B cell (primary cell): ENCODE data around the gene TBC1D22B. TPM values are rescaled to one million over a fixed set of nuclear protein-coding genes. Genes with fewer than 3 reads are reported as not detected.

ENCODE experiments used
- ATAC-seq: fragments of 200-7000 bp; cut with Tn5 transposase; one replicate; pipeline ENCODE4 v1.10.0; 2021; ENCODE audit warnings: low read depth, mild to moderate bottlenecking, moderate number of reproducible peaks, moderate library complexity
- CTCF ChIA-PET: fragments of 350-600 bp; sonication (Branson Sonifier 250); formaldehyde crosslinking; loops from one replicate; lab custom pipeline; 2021; ENCODE audit warnings: antibody characterized with exemption, inconsistent platforms; lab: Charles Lee
- POLR2A ChIA-PET: fragments of 350-600 bp; sonication (Branson Sonifier 250); formaldehyde crosslinking; loops from one replicate; lab custom pipeline; 2021; ENCODE audit warnings: antibody characterized with exemption; lab: Charles Lee
- DNase-seq: peaks from one replicate; pipeline ENCODE4 v3.0.0; 2013
- H2AFZ ChIP-seq: 2 replicates; pipeline ENCODE4 v1.6.1; 2012; ENCODE audit warnings: mild to moderate bottlenecking, low read depth, low read length; ENCODE audit not compliant: insufficient read depth, poor library complexity, severe bottlenecking
- H3K27ac ChIP-seq, 2 donors: 1 replicate in 1 of 2; 2 replicates in 1 of 2; pipeline ENCODE4 v1.5.1; 2012 to 2013; ENCODE audit warnings: low read length in 2 of 2, mild to moderate bottlenecking in 2 of 2, moderate library complexity in 1 of 2
- H3K27me3 ChIP-seq, 4 experiments: fragments of 200-600 bp in 1 of 4; sonication (generic) in 1 of 4; replicated peaks in 1 of 4; 1 replicate in 2 of 4; 2 replicates in 2 of 4; pipeline versions ENCODE4 v1.6.1 to v1.7.0; 2013 to 2016; ENCODE audit warnings: low read length in 3 of 4, mild to moderate bottlenecking in 2 of 4, mixed read lengths in 1 of 4, moderate library complexity in 1 of 4; ENCODE audit not compliant: insufficient read depth in 4 of 4, control insufficient read depth in 3 of 4; ENCODE audit errors: control extremely low read depth in 1 of 4
- H3K36me3 ChIP-seq, 2 experiments: replicated peaks in 1 of 2; 1 replicate in 1 of 2; 2 replicates in 1 of 2; pipeline versions ENCODE4 v1.6.1 to v1.7.1; 2013; ENCODE audit warnings: low read length in 1 of 2; ENCODE audit not compliant: insufficient read depth in 2 of 2, control insufficient read depth in 1 of 2; ENCODE audit errors: control extremely low read depth in 1 of 2, extremely low read depth in 1 of 2
- H3K4me1 ChIP-seq, 2 donors: fragments of 200-600 bp in 1 of 2; sonication (generic) in 1 of 2; 1 replicate in 1 of 2; 2 replicates in 1 of 2; pipeline versions ENCODE4 v1.5.1 to v1.6.1; 2013 to 2017; ENCODE audit warnings: low read length in 2 of 2; ENCODE audit not compliant: control insufficient read depth in 2 of 2, insufficient read depth in 2 of 2
- H3K4me2 ChIP-seq: replicated peaks from 2 replicates; pipeline ENCODE3; 2012; ENCODE audit warnings: mild to moderate bottlenecking, low read depth, low read length; ENCODE audit not compliant: poor library complexity, severe bottlenecking
- H3K4me3 ChIP-seq, 5 experiments: fragments of 200-600 bp in 1 of 5; sonication (generic) in 1 of 5; 1 replicate in 3 of 5; 2 replicates in 2 of 5; pipeline versions ENCODE4 v1.5.1 to v1.7.0; 2011 to 2016; ENCODE audit warnings: low read length in 4 of 5, mild to moderate bottlenecking in 4 of 5, low read depth in 2 of 5, control low read depth in 1 of 5, moderate library complexity in 1 of 5; ENCODE audit not compliant: insufficient read depth in 1 of 5; ENCODE audit errors: control extremely low read depth in 1 of 5, extremely low read depth in 1 of 5
- H3K79me2 ChIP-seq: fragments of 200-600 bp; sonication (generic); one replicate; pipeline ENCODE4 v1.6.0; 2016; ENCODE audit warnings: low read length; ENCODE audit not compliant: control insufficient read depth, insufficient read depth
- H3K9ac ChIP-seq: fragments of 200-600 bp; sonication (generic); 2 replicates; pipeline ENCODE4 v1.6.1; 2017; ENCODE audit warnings: mild to moderate bottlenecking, low read length, moderate library complexity
- H3K9me3 ChIP-seq, 3 donors: one replicate each; pipeline versions ENCODE4 v1.6.1 to v1.7.1; 2013; ENCODE audit warnings: low read length in 2 of 3; ENCODE audit not compliant: control insufficient read depth in 2 of 3, insufficient read depth in 1 of 3; ENCODE audit errors: control extremely low read depth in 1 of 3
- H4K20me1 ChIP-seq: 2 replicates; pipeline ENCODE4 v1.6.0; 2012; ENCODE audit warnings: mild to moderate bottlenecking, low read length; ENCODE audit not compliant: insufficient read depth, control insufficient read depth, poor library complexity, severe bottlenecking
- H3K27ac Mint-ChIP-seq: one replicate; pipeline ENCODE4 v1.8.0; 2021; ENCODE audit warnings: mixed read lengths
- H3K27me3 Mint-ChIP-seq: one replicate; pipeline ENCODE4 v1.8.0; 2021; ENCODE audit warnings: mixed read lengths
- H3K4me1 Mint-ChIP-seq: one replicate; pipeline ENCODE4 v1.8.0; 2021; ENCODE audit warnings: mixed read lengths
- H3K4me3 Mint-ChIP-seq: one replicate; pipeline ENCODE4 v1.8.0; 2021; ENCODE audit warnings: mixed read lengths
- H3K9me3 Mint-ChIP-seq: one replicate; pipeline ENCODE4 v1.8.0; 2022; ENCODE audit warnings: mixed read lengths; ENCODE audit not compliant: insufficient read depth
- CTCF ChIP-seq: fragments of 200-600 bp; IDR thresholded peaks from one replicate; pipeline ENCODE4 v1.8.0; 2022; ENCODE audit warnings: antibody characterized with exemption, mild to moderate bottlenecking
- EZH2 ChIP-seq: IDR thresholded peaks from 2 replicates; pipeline ENCODE4 v1.6.1; 2012; ENCODE audit warnings: borderline replicate concordance, low read depth, mild to moderate bottlenecking, moderate library complexity, low read length; ENCODE audit not compliant: insufficient read depth, poor library complexity, severe bottlenecking
- WGBS: methylation state at CpG from one replicate; pipeline ENCODE4 v1.1.5; 2013; ENCODE audit warnings: missing lambda C conversion rate; ENCODE audit not compliant: insufficient coverage; 5-methylcytosine and 5-hydroxymethylcytosine counted together
- intact Hi-C: fragments of 100-400 bp; cut with micrococcal nuclease; formaldehyde crosslinking; loops from one replicate; pipeline ENCODE4 v1.10.0; 2022
- polyA plus RNA-seq: library from polyadenylated mRNA; depleted of rRNA; stranded (reverse); fragments of >200 nt; gene quantifications from 2 replicates; pipeline ENCODE4 v1.2.3, GENCODE V29; 2012
- total RNA-seq, 2 donors: library from RNA; stranded (reverse); fragments of 120-200 nt in 1 of 2; gene quantifications; 1 replicate in 1 of 2; 2 replicates in 1 of 2; pipeline versions ENCODE4 v1.2.3 to v1.2.4, GENCODE V29; 2013 to 2022

TBC1D22B gene
- total and polyA plus RNA-seq, 2 donors (not counting 1 experiment from before 2014, with no cell fraction given) = 5.1 to 12.5 TPM

DNA sequence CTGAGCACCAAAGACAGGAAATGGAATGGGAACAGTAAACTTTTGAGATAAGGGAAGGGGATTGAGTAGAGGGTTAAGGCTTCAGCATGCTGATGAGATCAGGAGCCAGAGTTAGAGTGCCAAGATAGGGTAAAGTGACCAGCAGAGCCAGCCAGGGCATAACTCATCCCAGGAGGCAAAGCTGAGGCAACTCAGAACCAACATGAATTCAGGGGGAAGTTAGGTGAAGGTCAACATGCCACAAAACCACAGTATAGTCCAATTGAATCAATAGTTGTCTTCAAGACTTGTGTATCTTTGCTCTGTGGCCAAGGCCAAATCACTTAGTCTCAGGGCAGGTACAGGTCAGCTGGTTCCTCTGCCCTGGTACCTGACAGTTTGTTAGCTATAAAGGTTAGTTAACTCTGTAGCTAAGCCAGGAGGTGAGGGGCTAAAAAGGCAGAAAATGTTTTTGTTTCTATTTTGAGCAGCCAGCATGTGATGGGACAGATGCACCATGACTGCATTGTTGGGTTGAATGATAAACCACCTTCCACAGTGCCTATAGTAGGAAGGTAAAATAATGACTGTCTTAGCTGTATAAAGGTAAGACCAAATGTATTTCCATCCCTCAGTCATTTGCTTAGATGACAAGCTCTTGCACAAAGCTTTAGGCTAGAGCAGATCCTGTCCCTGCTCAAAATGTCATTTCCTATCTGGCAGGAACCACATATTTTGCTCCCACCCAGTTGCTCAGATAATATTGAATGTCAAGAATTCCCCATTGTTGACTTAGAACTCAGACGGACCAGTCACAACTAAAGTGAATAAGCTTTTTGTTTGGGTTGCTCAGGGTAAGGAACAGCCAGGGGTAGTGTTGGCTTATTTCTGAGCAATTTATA, 112.0 kb downstream of the TBC1D22B start:
- Histone ChIP-seq H4K20me1 (no peaks in the 10 kb centered on the region), H3K4me1 (peaks cover 2 to 20% of the 10 kb centered on the region in 2 donors), H3K4me3 (no peak overlapping the region), H3K9ac (no peak overlapping the region), H3K4me2 (no peak overlapping the region), H3K36me3 (peaks cover 5 to 25% of the 10 kb centered on the region in 2 experiments), H3K9me3 (no peaks in the 10 kb centered on the region), H3K27me3 (no peaks in the 10 kb centered on the region), H3K79me2 (peaks cover 8% of the 10 kb centered on the region), H2AFZ (no peak overlapping the region), H3K27ac (no peak overlapping the region)
- no peak overlapping the region for H3K27ac Mint-ChIP-seq
- CTCF ChIA-PET = interaction anchor here (0.5 to 6.1 kb wide), 2 partner anchors 12 to 284 kb away, joined by 3 to 21 read pairs; no protein-coding TSS in a partner anchor
- TF ChIP-seq CTCF (no peak), EZH2 (no peak)
- DNase-seq = no peak
- POLR2A ChIA-PET = no interaction called here
- ATAC-seq = no peak
- H3K4me1 Mint-ChIP-seq = peaks cover 18% of the 10 kb centered on the region
- no peaks in the 10 kb centered on the region for H3K27me3 Mint-ChIP-seq
- intact Hi-C loops = no loop called here
- H3K4me3 Mint-ChIP-seq = no peak overlapping the region
- no peaks in the 10 kb centered on the region for H3K9me3 Mint-ChIP-seq
- 100% methylated on average over 1 of the region's 1 CpG for WGBS
